NCI-H2196 treated with DMSO at 0.1 percent for 48 hours (cell line): ENCODE results near the gene PTF1A.
"Not testable (repeated sequence)": the region's sequence is repeated elsewhere in the genome, so short reads cannot be mapped to it uniquely, and the experiment has no call there.

ENCODE experiments used
- DNase-seq: peaks from one replicate; lab custom pipeline; 2025; ENCODE audit not compliant: unreplicated experiment; lab: John Stamatoyannopoulos, UW

Gene PTF1A

DNA sequence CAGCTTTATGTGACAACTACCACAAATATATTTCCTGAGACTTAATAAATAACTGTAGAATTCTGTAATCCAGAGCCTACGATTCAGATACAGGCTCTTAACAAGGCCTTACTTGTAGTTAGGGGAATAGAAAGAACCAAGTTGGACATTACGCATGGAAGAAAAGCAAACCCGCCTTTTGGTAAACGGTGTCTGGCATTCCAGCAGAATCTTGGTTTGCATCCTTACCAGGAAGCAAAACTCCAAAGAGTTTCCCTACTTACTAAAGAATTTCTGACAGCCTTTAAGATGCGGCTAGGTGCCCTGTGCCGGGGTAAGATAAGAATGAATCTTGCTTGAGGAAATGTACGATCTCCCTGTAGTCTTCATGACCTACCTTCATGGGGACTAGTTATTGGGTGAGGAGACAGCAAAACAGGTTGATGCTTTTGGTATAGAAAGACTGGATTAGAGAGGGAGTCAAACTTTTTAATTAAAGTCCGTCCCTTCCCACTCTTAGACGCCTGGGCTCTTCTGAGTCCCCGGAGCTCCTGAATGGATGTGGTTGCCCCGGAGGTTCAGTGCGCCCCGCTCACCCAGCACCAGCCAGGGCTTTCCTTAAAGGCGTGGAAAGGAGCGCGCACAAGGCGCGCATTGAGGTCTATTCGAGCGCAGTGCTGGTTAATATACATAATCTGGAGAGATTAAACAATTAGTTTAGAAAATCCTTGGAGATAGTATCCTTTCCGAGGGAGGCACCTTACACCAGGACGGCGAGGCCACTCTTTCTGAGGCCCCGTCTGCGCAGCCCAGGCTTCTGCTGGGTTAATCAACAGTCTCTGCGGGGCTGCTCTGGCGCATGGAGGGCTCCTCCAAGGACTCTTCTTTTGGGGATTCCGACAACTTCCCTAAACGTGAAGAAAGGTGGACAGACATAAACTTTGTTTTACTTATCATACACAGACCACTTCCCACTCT, 11.5 kb downstream of the PTF1A start:
- DNase-seq: no peak

DNA sequence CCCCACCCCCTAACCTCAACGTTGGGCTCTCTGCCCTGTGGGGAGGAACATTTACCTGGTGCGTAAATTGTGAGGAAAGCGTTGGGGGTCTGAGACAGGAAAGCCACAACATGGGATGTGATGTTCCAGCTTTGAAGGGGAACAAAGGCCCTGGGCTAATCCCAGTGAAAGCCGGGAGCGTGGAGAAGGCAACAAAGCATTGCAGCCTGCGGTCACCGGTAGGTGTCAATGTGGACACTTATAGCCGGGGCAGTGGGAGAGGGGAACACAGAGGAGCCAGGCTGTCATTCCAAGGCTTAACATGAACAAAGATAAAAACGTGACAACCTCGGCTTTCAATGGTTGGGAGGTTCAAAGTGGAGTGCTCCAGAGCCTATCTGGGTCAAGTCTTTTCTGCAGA, 12.7 kb downstream of the PTF1A start:
- DNase-seq: no peak

DNA sequence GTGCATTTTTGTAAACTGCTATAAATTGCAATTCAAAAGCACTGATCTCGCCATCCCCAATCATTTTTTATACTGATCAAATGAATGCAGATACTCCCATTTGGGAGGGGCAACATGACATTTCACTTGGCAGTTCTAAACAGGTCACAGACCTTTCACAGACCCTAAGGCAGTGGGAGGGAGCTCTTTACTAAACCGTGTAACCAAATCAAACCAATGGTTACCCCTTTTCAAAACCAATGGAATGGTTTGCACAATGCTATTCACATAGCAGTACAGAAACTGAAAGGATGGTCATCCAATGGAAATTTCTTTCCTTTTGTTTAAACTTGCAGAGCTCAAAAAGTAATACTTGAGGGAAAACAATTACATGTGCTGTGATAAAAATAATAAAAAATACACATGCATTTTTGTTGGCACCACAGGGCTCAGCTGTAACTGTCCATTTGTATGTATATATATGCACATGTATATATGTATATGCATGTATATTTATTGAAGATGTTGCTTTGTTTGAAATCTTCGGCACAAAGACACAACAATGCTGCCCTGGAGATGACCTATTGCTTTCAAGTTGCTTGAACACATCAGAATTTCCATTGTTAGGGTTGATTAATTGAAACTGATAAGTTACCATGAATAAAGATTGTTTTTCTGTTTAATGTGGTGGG, 14.0 kb downstream of the PTF1A start:
- DNase-seq: no peak

GRCh38 chr10:23217471-23217870, 25.4 kb downstream of the PTF1A start:
- DNase-seq: no peak

GRCh38 chr10:23230582-23230981, 38.5 kb downstream of the PTF1A start:
- DNase-seq: no peak

- no peak for DNase-seq
Observed at GRCh38 chr10:23238015-23238414, 45.9 kb downstream of the PTF1A start.

DNA sequence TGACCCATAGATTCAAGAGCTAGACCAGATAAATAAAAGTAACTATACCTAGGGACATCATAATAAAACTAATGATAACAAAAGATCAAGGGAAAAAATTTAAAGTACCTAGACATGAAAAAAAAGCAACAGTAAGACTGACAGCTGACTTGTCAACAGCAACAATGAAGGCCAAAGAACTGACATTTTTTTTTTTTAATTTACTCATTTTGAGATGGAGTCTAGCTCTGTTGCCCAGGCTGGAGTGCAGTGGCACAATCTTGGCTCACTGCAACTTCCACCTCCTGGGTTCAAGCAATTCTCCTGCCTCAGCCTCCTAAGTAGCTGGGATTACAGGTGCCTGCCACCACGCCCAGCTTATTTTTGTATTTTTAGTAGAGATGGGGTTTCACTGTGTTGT, 49.7 kb downstream of the PTF1A start:
- not testable (repeated sequence) for DNase-seq
